LoVo (cell line): ENCODE data around the gene CPM.

Experiments used
- DNase-seq: peaks from one replicate; pipeline ENCODE4 v3.0.0-alpha.2; 2016; ENCODE audit warnings: low spot score

The CPM gene

GRCh38 chr12:68956466-68956865 lies 23.5 kb upstream of the CPM start:
- DNase-seq = no peak

- DNase-seq = no peak
Measured at GRCh38 chr12:68954811-68955210, 21.8 kb upstream of the CPM start.

- DNase-seq = no peak
Measured at GRCh38 chr12:68953536-68953935, 20.6 kb upstream of the CPM start.

- no peak for DNase-seq
Measured at GRCh38 chr12:68951652-68952051, 18.7 kb upstream of the CPM start.

- DNase-seq = no peak
Measured at GRCh38 chr12:68950511-68950910, 17.5 kb upstream of the CPM start.

GRCh38 chr12:68945255-68945654 lies 12.3 kb upstream of the CPM start:
- DNase-seq = no peak

GRCh38 chr12:68944296-68945076 lies 11.5 kb upstream of the CPM start:
- DNase-seq = no peak

GRCh38 chr12:68943848-68944247 lies 10.9 kb upstream of the CPM start:
- no peak for DNase-seq

- DNase-seq = no peak
Measured at GRCh38 chr12:68940731-68941130, 7.8 kb upstream of the CPM start.

- DNase-seq = no peak
Measured at GRCh38 chr12:68939505-68939904, 6.5 kb upstream of the CPM start.

- no peak for DNase-seq
Measured at GRCh38 chr12:68934392-68934791, 1.4 kb upstream of the CPM start.

GRCh38 chr12:68932128-68932960 lies 627 bp downstream of the CPM start:
- no peak for DNase-seq

GRCh38 chr12:68930178-68930577 lies 2.8 kb downstream of the CPM start:
- DNase-seq = no peak

GRCh38 chr12:68924546-68924945 lies 8.4 kb downstream of the CPM start:
- DNase-seq = no peak

- no peak for DNase-seq
Measured at GRCh38 chr12:68919581-68920239, 13.3 kb downstream of the CPM start.

- no peak for DNase-seq
Measured at GRCh38 chr12:68918960-68919359, 14.0 kb downstream of the CPM start.

- no peak for DNase-seq
Measured at GRCh38 chr12:68915055-68915454, 17.9 kb downstream of the CPM start.

- DNase-seq = no peak
Measured at GRCh38 chr12:68913682-68914081, 19.3 kb downstream of the CPM start.

- DNase-seq = no peak
Measured at GRCh38 chr12:68912916-68913315, 20.1 kb downstream of the CPM start.

GRCh38 chr12:68911197-68911718 lies 21.7 kb downstream of the CPM start:
- no peak for DNase-seq

- DNase-seq = no peak
Measured at GRCh38 chr12:68910128-68910527, 22.8 kb downstream of the CPM start.

- DNase-seq = no peak
Measured at GRCh38 chr12:68908076-68908475, 24.9 kb downstream of the CPM start.

GRCh38 chr12:68905733-68906132 lies 27.2 kb downstream of the CPM start:
- no peak for DNase-seq
